ENCODE measurements around the gene HDHD3.

DNA sequence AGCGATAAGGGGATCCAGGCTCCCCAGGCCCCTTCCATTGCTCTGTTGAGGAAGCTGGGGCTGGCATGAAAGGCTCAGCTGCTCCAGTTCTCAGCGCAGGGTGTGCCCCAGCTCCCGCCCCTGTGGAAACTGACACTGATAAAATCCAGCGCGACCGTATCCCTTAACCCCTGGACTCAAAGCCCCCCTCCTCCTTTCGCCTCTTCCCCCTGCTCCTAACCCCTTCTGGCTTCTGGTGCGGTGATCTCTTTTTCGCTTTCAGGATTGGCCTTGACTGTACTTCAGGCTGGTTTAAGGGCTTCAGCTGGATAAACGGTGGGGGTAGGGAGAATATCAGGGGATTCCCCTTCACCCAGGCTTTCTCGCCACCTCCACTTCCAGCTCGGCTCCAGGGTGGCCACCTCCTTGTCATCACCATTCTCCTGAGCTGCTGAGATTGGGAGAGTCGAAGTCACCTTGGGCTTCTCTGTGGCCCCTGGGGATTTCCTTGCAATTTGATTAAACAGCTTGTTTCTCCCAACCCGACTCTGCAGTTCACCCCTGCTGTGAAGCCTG lies 26.6 kb downstream of the HDHD3 start:
- TF ChIP-seq CTCF (IDR thresholded peaks at IDR 0.05; ENCODE audit: low read length) = no peak
- TF ChIP-seq EZH2phosphoT487 (IDR thresholded peaks at IDR 0.05; ENCODE audit: low read length) = no peak

Measured in MM.1S (cell line).